ENCODE measurements around the gene PSMB2. TPM values are rescaled to one million over a fixed set of nuclear protein-coding genes. Genes with fewer than 3 reads are reported as not detected.

PSMB2 gene
- total RNA-seq, 1 experiment from 2014 or later: 122 TPM

GRCh38 chr1:35576061-35576765 lies 65.1 kb downstream of the PSMB2 start:
- Histone ChIP-seq H3K4me1 (ENCODE audit: control insufficient read depth in 1 of 2, insufficient read depth in 2 of 2, low read length in 2 of 2) (peaks cover 12 to 22% of the 10 kb centered on the region in 2 experiments; a peak in 2 of 4 replicates), H3K79me2 (ENCODE audit: insufficient read depth, low read length) (no peaks in the 10 kb centered on the region), H3K9me3 (ENCODE audit: control insufficient read depth in 1 of 2, insufficient read depth in 1 of 2, low read depth in 1 of 2, low read length in 2 of 2) (no peaks in the 10 kb centered on the region), H3K36me3 (ENCODE audit: control insufficient read depth in 1 of 2, insufficient read depth in 2 of 2, low read length in 2 of 2) (no peaks in the 10 kb centered on the region), H3K4me3 (replicated peaks in 1 of 2; ENCODE audit: low read depth in 1 of 2, low read length in 2 of 2) (no peak overlapping the region), H3K27ac (ENCODE audit: low read depth, low read length) (no peak overlapping the region), H2AFZ (ENCODE audit: low read depth, low read length, poor library complexity, severe bottlenecking) (no peak overlapping the region), H3K9ac (ENCODE audit: low read length) (no peak overlapping the region), H4K20me1 (ENCODE audit: insufficient read depth) (no peaks in the 10 kb centered on the region), H3K4me2 (ENCODE audit: low read length) (no peak overlapping the region), H3K27me3 (ENCODE audit: insufficient read depth, low read length) (no peaks in the 10 kb centered on the region), H3K9me2 (ENCODE audit: insufficient read depth) (no peaks in the 10 kb centered on the region)
- ChIA-PET POLR2A (no interaction called here), CTCF (no interaction called here), RAD21 (ENCODE audit: low non-redundant PET in 1 of 2, low total read pairs in 2 of 2, uncharacterized antibody in 2 of 2, unreplicated experiment in 2 of 2) (no interaction called here)
- ATAC-seq (no peak), DNase-seq (ENCODE audit: low read depth, low spot score) (no peak)
- TF ChIP-seq ZFX (IDR thresholded peaks at IDR 0.05) (no peak), SP1 (IDR thresholded peaks at IDR 0.05; ENCODE audit: low read depth) (no peak), CTCF (IDR thresholded peaks at IDR 0.05 in 2 of 3, conservative IDR thresholded peaks at IDR 0.05 in 1 of 3; ENCODE audit: borderline replicate concordance in 1 of 3, insufficient read depth in 1 of 3, low read depth in 2 of 3, low read length in 2 of 3) (no peak), ZNF274 (IDR thresholded peaks at IDR 0.05; ENCODE audit: low read depth, low read length) (no peak), EZH2phosphoT487 (IDR thresholded peaks at IDR 0.05; ENCODE audit: borderline replicate concordance) (no peak), REST (IDR thresholded peaks at IDR 0.05; ENCODE audit: low read depth) (no peak), RAD21 (IDR thresholded peaks at IDR 0.05; ENCODE audit: low read depth) (no peak), ELF1 (IDR thresholded peaks at IDR 0.05; ENCODE audit: borderline replicate concordance, low read depth) (no peak)
- intact Hi-C loops (cut with micrococcal nuclease): no loop called here
- no TSS peak for BruUV-seq (replicated peaks)

All from HCT116 (cell line).